Esophagus mucosa (tissue), 1 donor: ENCODE results near the gene MLLT3. TPM values are rescaled to one million over a fixed set of nuclear protein-coding genes. Genes with fewer than 3 reads are reported as not detected.

ENCODE experiments used
- ATAC-seq: fragments of 200-7000 bp; cut with Tn5 transposase; one replicate; pipeline ENCODE4 v1.9.1; 2020
- total RNA-seq: library from RNA; stranded (reverse); gene quantifications from one replicate; pipeline ENCODE4 v1.2.4, GENCODE V29; 2023
- donor health status: DM: yes; HTN: yes; CAD: no.

The MLLT3 gene
- total RNA-seq, 1 donor from 2014 or later = 7.9 TPM

- no peak for ATAC-seq
Observed at GRCh38 chr9:20373263-20373662, 249.0 kb downstream of the MLLT3 start.

- no peak for ATAC-seq
Observed at GRCh38 chr9:20369391-20369790, 252.9 kb downstream of the MLLT3 start.

- no peak for ATAC-seq
Observed at GRCh38 chr9:20367855-20368254, 254.4 kb downstream of the MLLT3 start.

- ATAC-seq = no peak
Observed at GRCh38 chr9:20364959-20365358, 257.3 kb downstream of the MLLT3 start.

GRCh38 chr9:20363233-20363632 lies 259.1 kb downstream of the MLLT3 start:
- no peak for ATAC-seq

GRCh38 chr9:20361656-20362570 lies 260.4 kb downstream of the MLLT3 start:
- no peak for ATAC-seq

GRCh38 chr9:20361229-20361628 lies 261.1 kb downstream of the MLLT3 start:
- ATAC-seq = no peak

GRCh38 chr9:20358207-20358606 lies 264.1 kb downstream of the MLLT3 start:
- ATAC-seq = peak; percentile 86

GRCh38 chr9:20357037-20357432 lies 265.3 kb downstream of the MLLT3 start:
- peak; percentile 49 for ATAC-seq

GRCh38 chr9:20356403-20357036 lies 265.8 kb downstream of the MLLT3 start:
- ATAC-seq = peak; percentile 81

- ATAC-seq = no peak
Observed at GRCh38 chr9:20355022-20355421, 267.3 kb downstream of the MLLT3 start.

- no peak for ATAC-seq
Observed at GRCh38 chr9:20353931-20354652, 268.2 kb downstream of the MLLT3 start.

- no peak for ATAC-seq
Observed at GRCh38 chr9:20353524-20353923, 268.8 kb downstream of the MLLT3 start.

GRCh38 chr9:20352591-20352990 lies 269.7 kb downstream of the MLLT3 start:
- ATAC-seq = no peak

- peak; percentile 34 for ATAC-seq
Observed at GRCh38 chr9:20351715-20352114, 270.6 kb downstream of the MLLT3 start.

- no peak for ATAC-seq
Observed at GRCh38 chr9:20349568-20349967, 272.7 kb downstream of the MLLT3 start.

GRCh38 chr9:20343325-20343724 lies 279.0 kb downstream of the MLLT3 start:
- no peak for ATAC-seq

- ATAC-seq = no peak
Observed at GRCh38 chr9:20340511-20340861, 281.8 kb downstream of the MLLT3 start.

GRCh38 chr9:20335668-20336332 lies 286.5 kb downstream of the MLLT3 start:
- ATAC-seq = no peak

- ATAC-seq = no peak
Observed at GRCh38 chr9:20333991-20334390, 288.3 kb downstream of the MLLT3 start.

- no peak for ATAC-seq
Observed at GRCh38 chr9:20331095-20331685, 291.1 kb downstream of the MLLT3 start.

- ATAC-seq = no peak
Observed at GRCh38 chr9:20330688-20331087, 291.6 kb downstream of the MLLT3 start.
